Ovary (tissue), 3 donors: ENCODE measurements around the gene PCDHB1.

Experiments
- CTCF ChIP-seq, 3 donors: fragments of 450-650 bp in 2 of 3; fragments of 200-600 bp in 1 of 3; IDR thresholded peaks; one replicate each; pipeline versions ENCODE4 v1.5.1 to v1.8.0; 2016 to 2022; ENCODE audit warnings: antibody characterized with exemption in 3 of 3, mild to moderate bottlenecking in 1 of 3
- EP300 ChIP-seq: sonication (generic); formaldehyde crosslinking; IDR thresholded peaks from one replicate; pipeline ENCODE4 v1.6.1; 2017; ENCODE audit warnings: antibody characterized with exemption
- POLR2A ChIP-seq: fragments of 450-650 bp; IDR thresholded peaks from one replicate; pipeline ENCODE4 v1.6.1; 2017; ENCODE audit warnings: antibody characterized with exemption, mild to moderate bottlenecking, moderate library complexity
- donor health status: DM: no; HTN: no; CAD: no.

GRCh38 chr5:141084487-141084989 is 33.4 kb downstream of the PCDHB1 start:
- TF ChIP-seq POLR2A (no peak), CTCF (IDR thresholded peaks at IDR 0.05) (peak in 1 of 3 donors; percentile 9), EP300 (no peak)
